Measurements from ENCODE around the gene RAX2.

DNA sequence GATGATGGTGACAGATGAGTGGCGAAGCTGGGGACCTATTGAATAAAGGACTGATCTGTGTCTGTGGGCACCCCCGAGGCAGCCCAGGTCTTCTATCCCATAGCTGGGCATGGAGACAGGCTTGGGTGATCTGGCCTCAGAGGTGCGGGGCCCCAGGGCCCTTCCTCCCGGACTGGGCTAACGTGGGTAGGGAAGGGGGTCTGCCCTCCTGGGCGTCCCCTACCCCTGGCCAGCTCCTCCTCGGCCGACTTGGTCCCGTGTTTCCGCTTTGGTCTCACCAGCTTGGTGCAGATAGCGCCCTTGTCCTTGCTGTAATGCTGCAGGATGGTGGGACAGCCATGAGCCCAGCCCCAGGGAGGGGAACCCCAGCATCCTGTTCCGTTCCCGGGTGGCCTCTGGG is 10.9 kb upstream of the RAX2 start:
- TF ChIP-seq, protein P1, sequence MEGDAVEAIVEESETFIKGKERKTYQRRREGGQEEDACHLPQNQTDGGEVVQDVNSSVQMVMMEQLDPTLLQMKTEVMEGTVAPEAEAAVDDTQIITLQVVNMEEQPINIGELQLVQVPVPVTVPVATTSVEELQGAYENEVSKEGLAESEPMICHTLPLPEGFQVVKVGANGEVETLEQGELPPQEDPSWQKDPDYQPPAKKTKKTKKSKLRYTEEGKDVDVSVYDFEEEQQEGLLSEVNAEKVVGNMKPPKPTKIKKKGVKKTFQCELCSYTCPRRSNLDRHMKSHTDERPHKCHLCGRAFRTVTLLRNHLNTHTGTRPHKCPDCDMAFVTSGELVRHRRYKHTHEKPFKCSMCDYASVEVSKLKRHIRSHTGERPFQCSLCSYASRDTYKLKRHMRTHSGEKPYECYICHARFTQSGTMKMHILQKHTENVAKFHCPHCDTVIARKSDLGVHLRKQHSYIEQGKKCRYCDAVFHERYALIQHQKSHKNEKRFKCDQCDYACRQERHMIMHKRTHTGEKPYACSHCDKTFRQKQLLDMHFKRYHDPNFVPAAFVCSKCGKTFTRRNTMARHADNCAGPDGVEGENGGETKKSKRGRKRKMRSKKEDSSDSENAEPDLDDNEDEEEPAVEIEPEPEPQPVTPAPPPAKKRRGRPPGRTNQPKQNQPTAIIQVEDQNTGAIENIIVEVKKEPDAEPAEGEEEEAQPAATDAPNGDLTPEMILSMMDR (IDR thresholded peaks at IDR 0.05 in 8 of 11, conservative IDR thresholded peaks at IDR 0.05 in 3 of 11) = no peak
- TF ChIP-seq POLR2A (IDR thresholded peaks at IDR 0.05) (no peak), POLR2AphosphoS5 (IDR thresholded peaks at IDR 0.05) (no peak)
